Measurements from ENCODE around the gene AHSA1.

Gene AHSA1

DNA sequence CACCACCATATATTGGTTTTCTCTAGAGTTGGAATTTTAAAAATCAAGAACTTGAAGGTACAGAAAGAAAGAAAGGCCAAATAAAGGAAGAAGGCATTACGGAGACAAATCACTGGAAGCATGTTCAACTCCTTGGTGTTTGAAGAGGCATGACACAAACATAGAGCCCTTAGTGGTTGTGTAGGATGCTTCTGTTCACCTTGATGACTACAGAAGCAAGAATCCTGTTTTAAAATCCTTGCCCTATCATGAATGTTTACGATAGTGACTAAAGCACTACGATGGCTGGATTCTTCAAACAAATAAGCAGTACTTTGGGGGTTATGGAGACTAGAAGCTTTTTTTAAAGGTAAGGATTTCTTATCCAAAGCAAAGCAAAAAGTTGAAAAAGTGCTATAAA is 51.0 kb downstream of the AHSA1 start:
- DNase-seq (ENCODE audit: low read depth in 2 of 2), result no peak

DNA sequence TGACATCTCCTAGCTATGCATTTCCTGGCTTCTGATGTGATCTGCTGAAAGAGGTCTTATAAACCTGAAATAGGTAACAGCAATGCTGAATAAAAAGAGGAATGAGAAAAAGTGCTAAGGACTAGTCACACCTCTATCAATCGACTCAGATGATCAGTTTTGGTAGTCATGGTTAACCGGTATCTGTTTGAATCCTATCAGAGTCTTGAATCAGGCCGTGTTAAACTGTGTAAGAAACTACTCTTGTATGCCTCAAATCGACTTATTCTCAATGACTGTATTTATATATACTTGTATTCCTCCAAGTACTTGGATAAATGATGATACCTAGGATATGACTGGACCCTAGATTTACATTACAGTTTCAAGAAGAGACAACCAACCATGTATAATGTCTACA is 51.5 kb downstream of the AHSA1 start:
- DNase-seq (ENCODE audit: low read depth in 2 of 2), result no peak

DNA sequence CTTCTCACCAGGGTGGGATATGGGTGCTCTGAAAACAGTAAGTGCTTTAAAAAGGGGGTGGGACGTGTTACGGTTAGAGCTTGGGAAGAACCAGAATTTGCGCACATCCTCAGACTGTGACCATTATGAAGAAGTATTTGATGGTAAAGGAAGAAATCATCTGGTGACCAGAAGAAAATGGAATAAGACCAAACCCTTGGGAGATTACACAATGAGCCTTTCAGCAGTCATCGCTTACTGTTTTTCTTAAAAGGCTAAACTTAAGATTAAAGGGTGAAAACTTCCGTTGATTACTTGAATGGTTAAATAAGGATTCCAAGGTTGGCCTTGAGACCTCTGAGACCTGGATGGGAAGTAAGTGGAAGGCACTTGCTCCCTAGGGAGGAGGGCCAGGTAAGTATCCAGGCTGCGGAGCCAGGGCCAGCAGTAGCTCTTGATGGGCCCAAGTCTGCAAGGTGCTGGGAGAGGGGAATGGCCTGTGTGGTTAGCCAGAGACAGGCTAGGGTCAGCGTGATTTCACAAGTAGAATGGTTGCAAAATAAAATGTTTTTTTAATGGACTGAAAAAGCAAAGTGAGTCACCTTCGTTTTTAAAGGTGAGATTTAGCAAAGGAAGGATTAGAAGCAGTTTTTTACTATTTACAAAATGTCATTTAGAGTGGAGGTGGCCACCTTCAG is 53.7 kb downstream of the AHSA1 start:
- no peak for DNase-seq (ENCODE audit: low read depth in 2 of 2)

DNA sequence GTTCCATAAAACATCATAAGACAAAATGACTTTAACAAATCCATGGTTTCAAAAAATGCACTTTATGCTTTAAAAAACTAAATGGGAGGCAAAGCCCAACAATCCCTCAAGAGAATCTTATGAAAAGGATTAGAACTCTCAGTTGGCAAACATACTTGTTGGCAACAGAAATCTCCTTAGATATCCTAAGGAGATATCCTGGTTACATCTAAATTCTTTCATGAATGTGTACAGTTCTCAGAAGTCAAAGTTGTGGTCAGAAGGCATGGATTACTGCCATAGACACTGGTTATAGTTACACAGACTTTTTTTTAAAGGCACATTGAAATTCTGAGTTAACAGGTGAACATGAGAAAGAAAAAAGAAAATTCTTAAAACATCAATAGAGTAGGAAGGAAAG is 58.2 kb downstream of the AHSA1 start:
- no peak for DNase-seq (ENCODE audit: low read depth in 2 of 2)
